HUES6 (cell line): ENCODE data around the gene OTUB2.

Experiments used
- H3K27ac ChIP-seq: 2 replicates; pipeline ENCODE4 v1.7.0; 2013; ENCODE audit warnings: low read depth, mild to moderate bottlenecking, low read length, inconsistent platforms
- H3K27me3 ChIP-seq: 2 replicates; pipeline ENCODE4 v1.6.1; 2013; ENCODE audit warnings: low read length; ENCODE audit not compliant: control insufficient read depth, insufficient read depth
- H3K36me3 ChIP-seq: 2 replicates; pipeline ENCODE4 v1.6.1; 2013; ENCODE audit warnings: low read length; ENCODE audit not compliant: control insufficient read depth, insufficient read depth
- H3K4me1 ChIP-seq: 2 replicates; pipeline ENCODE4 v1.6.1; 2013; ENCODE audit warnings: low read length; ENCODE audit not compliant: control insufficient read depth, insufficient read depth
- H3K4me3 ChIP-seq: 2 replicates; pipeline ENCODE4 v1.5.1; 2013; ENCODE audit warnings: low read depth, low read length
- H3K9ac ChIP-seq: one replicate; pipeline ENCODE4 v1.6.1; 2013; ENCODE audit warnings: mild to moderate bottlenecking, low read length
- H3K9me3 ChIP-seq: 2 replicates; pipeline ENCODE4 v1.6.1; 2013; ENCODE audit warnings: low read depth, low read length; ENCODE audit not compliant: control insufficient read depth, insufficient read depth

Gene OTUB2

DNA sequence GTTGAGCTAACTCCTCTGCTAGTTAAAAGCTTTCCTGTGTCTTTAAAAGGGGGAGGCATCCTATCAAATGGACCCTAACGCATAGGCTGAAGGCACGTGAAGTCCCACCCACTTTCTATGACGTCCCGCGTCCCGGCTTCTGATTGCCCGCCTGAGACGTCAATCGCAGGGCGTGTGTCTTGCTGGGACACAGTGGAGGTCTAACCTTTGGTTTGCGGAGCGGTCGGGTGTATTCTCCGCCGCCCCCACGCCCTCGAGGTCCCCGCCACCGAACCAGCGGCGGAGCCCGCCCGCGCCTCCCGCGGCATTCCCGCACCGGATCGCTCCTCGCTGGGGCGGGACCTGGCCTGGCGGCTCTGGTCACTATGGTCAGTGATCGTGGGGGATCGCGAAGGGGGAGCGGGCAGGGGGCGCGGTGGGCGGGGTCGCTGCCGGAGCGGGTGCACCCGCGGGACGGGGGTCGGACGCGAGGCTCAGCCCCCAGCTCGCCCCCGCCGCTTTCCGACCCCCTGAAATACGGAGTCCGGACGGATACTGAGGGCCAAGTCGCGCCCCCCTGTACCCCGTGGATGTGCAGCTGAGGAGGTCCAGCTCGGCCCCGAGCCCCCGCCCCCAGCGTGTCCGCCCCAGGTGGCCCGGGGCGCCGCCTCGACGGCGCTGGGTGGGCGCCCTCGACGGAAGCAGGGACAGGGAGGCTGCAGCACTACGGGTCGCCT is at the start of gene OTUB2:
Gene OTUB2 (plus strand): TSS at position 168 of the 716 bp plus-strand sequence. CDS start 198 bp downstream, at position 366.
- H3K9me3 ChIP-seq = no peaks in the 10 kb centered on the region
- H3K27ac ChIP-seq = no peak within 1 kb of the TSS

DNA sequence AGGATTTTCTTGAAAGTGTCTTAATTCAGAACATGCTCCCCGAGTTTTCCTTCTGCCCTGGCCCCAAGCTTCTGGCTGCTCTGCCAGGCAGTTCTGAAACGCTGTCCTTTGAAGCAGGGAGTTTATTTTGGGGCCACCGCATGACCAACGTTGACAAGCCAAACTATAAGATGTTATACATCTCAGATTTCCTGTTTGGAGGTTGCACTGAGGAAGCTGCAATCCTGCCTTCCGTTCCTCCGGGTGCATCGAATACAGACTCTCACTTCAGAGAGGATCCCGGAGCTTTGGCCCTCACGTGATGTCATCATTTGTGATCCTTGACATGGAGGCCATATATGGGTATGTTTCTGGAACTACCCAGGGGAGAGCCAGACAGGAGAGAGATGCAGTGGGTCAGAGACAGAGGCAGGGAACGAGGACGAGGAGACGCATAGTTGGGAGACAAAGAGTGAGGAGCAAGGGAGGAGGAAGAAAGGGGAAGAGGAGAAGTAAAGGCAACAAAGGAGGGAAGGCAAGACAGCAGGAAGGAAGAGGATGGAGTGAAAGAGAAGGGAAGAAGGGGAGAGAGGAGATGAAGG is 49.6 kb upstream of the OTUB2 start, which contains the start of gene ASB2:
Gene ASB2 (minus strand): TSS at position 94 of the 581 bp plus-strand sequence. CDS start 12,031 bp downstream, outside the sequence.
- Histone ChIP-seq H3K9ac (no peak within 1 kb of the TSS), H3K27me3 (no peaks in the 10 kb centered on the region; the same call in 1 of the 2 replicates), H3K27ac (no peak within 1 kb of the TSS), H3K36me3 (no peaks in the 10 kb centered on the region), H3K4me1 (no peaks in the 10 kb centered on the region), H3K4me3 (no peak within 1 kb of the TSS), H3K9me3 (no peaks in the 10 kb centered on the region)

More for the DNA sequence above, at the start of gene OTUB2:
- H3K27me3 ChIP-seq = peaks cover 4% of the 10 kb centered on the region; the same call in 1 of the 2 replicates
- H3K4me1 ChIP-seq = peaks cover 20% of the 10 kb centered on the region
- no peaks in the 10 kb centered on the region for H3K36me3 ChIP-seq
- no peak within 1 kb of the TSS for H3K9ac ChIP-seq
- H3K4me3 ChIP-seq = peak within 1 kb of the TSS; percentile 59

DNA sequence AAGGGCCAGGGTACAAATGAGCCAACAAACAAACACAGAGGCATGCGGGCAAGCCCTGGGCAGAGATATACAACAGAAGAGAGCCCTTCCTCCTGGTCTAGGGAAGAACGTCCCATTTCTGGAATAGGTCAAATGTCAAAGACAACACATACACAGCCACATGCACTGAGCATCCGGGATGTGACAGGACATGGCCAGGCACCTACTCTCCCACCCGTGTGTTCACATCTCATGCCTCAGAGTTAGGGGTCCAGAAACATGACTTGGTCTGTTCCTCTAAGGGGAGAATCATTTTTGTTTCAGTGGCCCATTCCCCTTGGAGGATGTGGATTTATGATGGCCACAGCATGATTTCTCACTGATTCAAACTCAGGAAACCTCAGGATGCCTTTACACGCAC is 49.0 kb upstream of the OTUB2 start:
- Histone ChIP-seq H3K27me3 (no peaks in the 10 kb centered on the region; the same call in 1 of the 2 replicates), H3K4me3 (no peak overlapping the region), H3K9me3 (no peaks in the 10 kb centered on the region), H3K9ac (no peak overlapping the region), H3K27ac (no peak overlapping the region), H3K4me1 (no peaks in the 10 kb centered on the region), H3K36me3 (no peaks in the 10 kb centered on the region)

DNA sequence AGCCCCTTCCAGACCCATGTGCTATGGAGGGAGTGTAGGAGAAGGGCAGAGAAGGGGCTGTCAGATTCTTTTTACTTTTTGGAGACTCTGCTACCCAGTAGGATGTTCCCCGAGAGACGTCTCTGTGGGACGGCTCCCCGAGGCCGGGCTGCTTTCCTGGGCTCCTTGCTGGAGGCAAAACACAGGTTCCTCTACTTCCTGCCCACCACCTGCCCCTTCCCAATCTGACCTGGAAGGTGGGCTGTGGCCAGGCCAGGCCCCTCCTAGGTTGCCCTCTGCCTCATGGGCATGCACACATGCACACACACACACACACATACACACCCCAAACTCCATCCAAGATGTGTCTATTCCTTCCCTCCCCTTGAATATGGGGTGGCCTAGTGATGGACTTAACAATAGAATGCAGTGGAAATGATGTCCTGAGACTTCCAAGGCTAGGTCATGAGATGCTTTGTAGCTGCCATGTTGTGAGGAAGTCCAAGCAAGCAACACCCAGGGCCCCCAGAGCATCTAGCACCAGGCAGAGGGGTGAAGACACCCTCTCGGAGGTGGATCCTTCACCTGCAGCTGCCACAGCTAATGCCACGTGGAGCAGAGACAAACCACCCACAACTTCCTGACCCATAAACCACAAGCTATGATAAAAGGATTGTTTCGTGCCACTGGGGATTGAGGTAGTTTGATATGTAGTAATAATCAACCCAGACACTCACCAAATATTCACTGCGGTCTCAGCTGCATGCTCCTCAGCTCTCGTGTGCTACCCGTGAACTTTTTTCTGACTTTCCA is 48.2 kb upstream of the OTUB2 start:
- no peaks in the 10 kb centered on the region for H3K4me1 ChIP-seq
- no peak overlapping the region for H3K9ac ChIP-seq

DNA sequence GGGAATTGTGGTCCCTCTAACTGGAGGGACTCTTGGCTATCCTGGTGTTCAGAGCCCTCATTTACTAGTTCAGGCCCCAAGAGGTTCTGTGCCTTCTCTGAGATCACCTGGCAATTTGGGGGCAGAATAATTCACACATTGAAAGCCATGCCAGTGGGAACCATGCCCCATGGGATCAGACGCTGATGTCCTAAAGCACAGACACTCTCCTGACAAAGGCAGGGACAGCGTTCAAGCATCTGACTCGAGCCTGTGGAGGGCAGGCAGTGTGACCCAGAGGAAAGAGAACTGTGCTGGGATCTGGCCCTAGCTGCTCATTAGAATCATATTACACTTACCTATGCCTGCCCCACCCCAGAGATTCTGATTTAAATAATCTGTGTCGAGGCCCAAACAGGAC is 47.4 kb upstream of the OTUB2 start:
- Histone ChIP-seq H3K36me3 (no peaks in the 10 kb centered on the region), H3K9me3 (no peaks in the 10 kb centered on the region), H3K27me3 (no peaks in the 10 kb centered on the region; the same call in 1 of the 2 replicates), H3K27ac (no peak overlapping the region), H3K9ac (no peak overlapping the region), H3K4me1 (peaks cover under 1% of the 10 kb centered on the region; the same call in 1 of the 2 replicates), H3K4me3 (no peak overlapping the region)

More for the DNA sequence above, 48.2 kb upstream of the OTUB2 start:
- no peak overlapping the region for H3K4me3 ChIP-seq
- no peaks in the 10 kb centered on the region for H3K36me3 ChIP-seq
- H3K27me3 ChIP-seq = no peaks in the 10 kb centered on the region; the same call in 1 of the 2 replicates
- no peak overlapping the region for H3K27ac ChIP-seq
- H3K9me3 ChIP-seq = no peaks in the 10 kb centered on the region

DNA sequence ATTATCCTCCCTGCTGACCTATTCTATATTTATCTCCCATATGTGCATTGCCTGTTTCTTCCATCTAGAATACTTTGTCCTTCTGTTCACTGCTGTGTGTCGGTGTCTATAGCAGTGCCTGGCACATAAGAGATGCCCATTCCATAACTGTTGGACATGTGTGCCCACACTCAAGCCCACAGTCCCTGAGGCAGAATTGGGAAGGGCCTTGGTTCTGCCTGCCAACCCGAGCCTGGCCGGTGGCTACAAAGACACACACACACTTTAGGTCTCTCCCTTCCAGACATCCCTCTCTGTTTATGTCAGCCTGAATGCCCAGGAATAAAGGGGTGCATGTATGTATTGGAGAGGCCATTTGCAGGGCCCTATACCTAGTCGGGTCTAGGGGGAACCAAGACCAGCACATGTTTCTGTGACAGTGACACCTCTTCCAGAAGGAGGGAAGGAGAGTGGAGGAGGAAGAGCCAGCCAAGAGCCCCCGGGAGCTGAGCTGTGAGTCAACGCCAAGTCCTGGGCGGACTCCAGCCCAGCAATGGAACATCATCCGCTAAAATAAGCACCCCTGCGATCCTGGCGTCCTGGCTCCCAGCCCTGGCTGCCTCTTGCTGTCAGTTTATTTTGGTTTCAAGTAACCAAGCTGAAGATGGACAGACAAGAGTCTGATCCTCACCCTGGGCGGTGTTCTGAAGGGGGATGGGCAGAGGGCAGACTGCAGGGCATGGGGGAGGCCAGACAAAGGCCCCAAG is 45.5 kb upstream of the OTUB2 start:
- no peak overlapping the region for H3K9ac ChIP-seq
- no peaks in the 10 kb centered on the region for H3K9me3 ChIP-seq
- no peaks in the 10 kb centered on the region for H3K36me3 ChIP-seq
- no peak overlapping the region for H3K27ac ChIP-seq
- peaks cover 5% of the 10 kb centered on the region; the same call in 1 of the 2 replicates for H3K4me1 ChIP-seq
- H3K27me3 ChIP-seq = no peaks in the 10 kb centered on the region; the same call in 1 of the 2 replicates
- no peak overlapping the region for H3K4me3 ChIP-seq

DNA sequence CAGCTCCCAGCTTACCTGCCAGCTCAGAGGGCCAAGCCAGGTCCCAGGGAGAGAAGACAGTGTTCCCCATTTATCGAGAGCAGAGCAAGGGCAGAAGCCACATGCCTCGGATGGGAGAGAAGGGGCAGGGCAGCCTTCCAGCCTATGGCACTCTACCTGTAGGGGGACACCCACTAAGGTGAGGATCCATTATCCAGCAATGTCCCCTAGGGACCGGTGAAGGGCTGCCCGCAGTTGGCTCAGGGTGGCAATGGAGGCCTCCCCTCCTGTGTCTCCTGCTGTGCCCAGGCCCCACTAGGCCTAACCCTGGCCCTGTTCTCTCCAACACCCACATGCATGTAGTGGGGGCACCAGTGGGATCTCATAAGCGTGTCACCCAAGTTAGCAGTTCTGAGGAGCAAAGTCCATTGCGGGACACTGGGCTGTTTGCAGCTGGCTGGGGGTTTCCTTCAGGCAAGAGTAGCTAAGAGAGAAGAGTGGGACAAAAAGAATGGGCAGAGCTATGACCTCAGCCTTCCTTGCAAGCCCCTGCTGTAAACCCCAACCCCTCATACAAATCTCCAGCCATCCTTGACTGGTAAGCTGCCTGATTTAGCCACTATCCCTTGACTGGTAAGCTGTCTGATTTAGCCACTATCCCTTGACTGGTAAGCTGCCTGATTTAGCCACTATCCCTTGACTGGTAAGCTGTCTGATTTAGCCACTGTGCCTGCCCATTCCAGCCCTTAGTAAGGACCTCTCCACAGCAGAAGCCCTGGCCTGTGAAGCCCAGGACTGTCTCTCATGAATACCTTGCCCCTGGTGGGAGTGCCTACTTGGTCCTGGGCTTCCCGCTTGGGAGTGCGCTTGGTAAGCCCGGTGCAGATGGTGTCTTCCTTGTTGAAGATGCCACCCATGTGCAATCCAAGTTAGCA is 44.6 kb upstream of the OTUB2 start:
- peaks cover 5% of the 10 kb centered on the region; the same call in 1 of the 2 replicates for H3K4me1 ChIP-seq
- no peaks in the 10 kb centered on the region for H3K36me3 ChIP-seq
- no peak overlapping the region for H3K9ac ChIP-seq
- H3K27me3 ChIP-seq = no peaks in the 10 kb centered on the region
- H3K9me3 ChIP-seq = no peaks in the 10 kb centered on the region
- H3K27ac ChIP-seq = no peak overlapping the region
- H3K4me3 ChIP-seq = no peak overlapping the region

DNA sequence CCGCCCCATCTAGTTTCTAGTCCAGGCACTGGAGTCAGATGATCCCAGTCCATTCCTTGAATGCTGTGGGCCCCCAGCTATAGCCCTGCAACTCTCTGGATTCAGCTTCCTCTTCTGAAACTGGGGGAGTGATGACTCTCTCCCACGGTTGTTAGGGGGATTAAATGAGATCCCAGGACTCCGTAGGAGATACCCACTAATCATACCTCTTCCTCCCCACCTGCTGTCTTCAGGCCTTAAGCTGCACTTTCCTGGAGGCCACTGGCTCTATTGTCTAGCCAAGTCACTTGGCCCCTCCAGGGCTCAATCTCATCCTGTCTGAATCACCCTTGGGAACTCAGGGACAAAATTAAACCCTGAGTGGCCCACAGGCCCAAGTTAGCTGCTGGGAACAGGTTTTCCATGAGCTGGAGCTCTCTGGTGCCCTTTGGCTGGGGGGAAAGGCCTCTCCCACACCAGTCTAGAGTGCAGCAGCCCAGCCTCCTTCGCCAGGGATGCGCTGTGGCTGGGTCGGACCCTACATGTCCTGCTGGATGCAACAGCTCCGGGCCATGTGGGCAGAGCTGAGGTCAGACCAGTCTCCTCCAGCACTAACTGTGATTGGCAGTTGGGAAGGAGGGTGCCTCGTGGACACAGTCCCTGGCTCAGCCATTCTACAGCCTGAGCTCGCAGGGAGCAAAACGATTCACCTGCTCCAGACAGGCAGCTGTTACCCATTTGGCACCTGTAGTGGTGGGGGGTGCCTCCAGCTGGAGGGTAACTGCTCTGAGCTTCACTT is 43.7 kb upstream of the OTUB2 start:
- Histone ChIP-seq H3K36me3 (no peaks in the 10 kb centered on the region), H3K4me1 (peaks cover 12% of the 10 kb centered on the region), H3K27me3 (no peaks in the 10 kb centered on the region), H3K9ac (no peak overlapping the region), H3K4me3 (no peak overlapping the region), H3K27ac (no peak overlapping the region), H3K9me3 (no peaks in the 10 kb centered on the region)

DNA sequence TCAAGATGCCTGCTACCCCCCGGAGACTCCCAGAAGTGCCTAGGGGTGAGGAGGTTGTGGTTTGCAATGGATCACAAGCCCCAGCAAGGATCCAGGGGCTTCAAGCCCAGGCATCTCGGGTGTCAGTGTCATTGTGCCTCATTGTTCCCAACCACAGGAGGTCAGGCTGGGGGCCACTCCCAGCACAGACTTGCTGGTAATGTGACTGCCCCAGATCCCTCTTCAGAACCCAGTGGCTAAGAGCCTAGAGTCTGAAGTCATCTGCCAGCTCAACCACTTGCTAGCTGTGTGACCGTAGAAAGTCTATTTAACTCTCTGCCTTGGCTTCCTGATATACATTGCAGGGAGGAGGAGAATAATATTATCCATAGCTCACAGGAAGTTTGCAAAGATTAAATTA is 42.1 kb upstream of the OTUB2 start:
- H3K27ac ChIP-seq = no peak overlapping the region

More for the DNA sequence above, 42.1 kb upstream of the OTUB2 start:
- Histone ChIP-seq H3K27me3 (no peaks in the 10 kb centered on the region), H3K36me3 (no peaks in the 10 kb centered on the region), H3K4me3 (no peak overlapping the region), H3K9ac (no peak overlapping the region), H3K9me3 (no peaks in the 10 kb centered on the region), H3K4me1 (peaks cover 15% of the 10 kb centered on the region)
